Esophagus squamous epithelium (tissue), 4 donors: ENCODE measurements around the gene IRF9.

Source experiments
- POLR2A ChIP-seq, 4 donors: fragments of 450-650 bp; IDR thresholded peaks; one replicate each; pipeline ENCODE4 v1.6.1; 2017; ENCODE audit warnings: antibody characterized with exemption in 4 of 4, mild to moderate bottlenecking in 4 of 4, moderate library complexity in 3 of 4
- TF ChIP-seq, protein P1 (sequence below), 6 experiments: fragments of 450-650 bp in 4 of 6; fragments of 200-600 bp in 2 of 6; sonication (generic) in 2 of 6; IDR thresholded peaks; one replicate each; pipeline ENCODE4 v1.5.1; 2016 to 2019; ENCODE audit warnings: antibody characterized with exemption in 6 of 6, mild to moderate bottlenecking in 4 of 6, moderate library complexity in 4 of 6

- TF ChIP-seq, protein P1, sequence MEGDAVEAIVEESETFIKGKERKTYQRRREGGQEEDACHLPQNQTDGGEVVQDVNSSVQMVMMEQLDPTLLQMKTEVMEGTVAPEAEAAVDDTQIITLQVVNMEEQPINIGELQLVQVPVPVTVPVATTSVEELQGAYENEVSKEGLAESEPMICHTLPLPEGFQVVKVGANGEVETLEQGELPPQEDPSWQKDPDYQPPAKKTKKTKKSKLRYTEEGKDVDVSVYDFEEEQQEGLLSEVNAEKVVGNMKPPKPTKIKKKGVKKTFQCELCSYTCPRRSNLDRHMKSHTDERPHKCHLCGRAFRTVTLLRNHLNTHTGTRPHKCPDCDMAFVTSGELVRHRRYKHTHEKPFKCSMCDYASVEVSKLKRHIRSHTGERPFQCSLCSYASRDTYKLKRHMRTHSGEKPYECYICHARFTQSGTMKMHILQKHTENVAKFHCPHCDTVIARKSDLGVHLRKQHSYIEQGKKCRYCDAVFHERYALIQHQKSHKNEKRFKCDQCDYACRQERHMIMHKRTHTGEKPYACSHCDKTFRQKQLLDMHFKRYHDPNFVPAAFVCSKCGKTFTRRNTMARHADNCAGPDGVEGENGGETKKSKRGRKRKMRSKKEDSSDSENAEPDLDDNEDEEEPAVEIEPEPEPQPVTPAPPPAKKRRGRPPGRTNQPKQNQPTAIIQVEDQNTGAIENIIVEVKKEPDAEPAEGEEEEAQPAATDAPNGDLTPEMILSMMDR (IDR thresholded peaks at IDR 0.05) = no peak
- no peak for TF ChIP-seq POLR2A (IDR thresholded peaks at IDR 0.05)
Measured at GRCh38 chr14:24136684-24137528, 24.2 kb upstream of the IRF9 start.
